ENCODE data around the gene CRIP2. TPM values are rescaled to one million over a fixed set of nuclear protein-coding genes. Genes with fewer than 3 reads are reported as not detected.

The CRIP2 gene
- total and polyA plus RNA-seq, 2 of the 4 experiments (the other 2 are of a cell fraction) = 18.1 to 123 TPM

- H3K4ac ChIP-seq (ENCODE audit: low read depth, low read length) = no peak overlapping the region
- POLR2A ChIA-PET (ENCODE audit: unreplicated experiment) = no interaction called here
- in situ Hi-C loops (cut with MboI; ENCODE audit: low sequenced_read_pairs) = no loop called here
- intact Hi-C loops (cut with micrococcal nuclease) = loop anchor here (1.0 kb wide), 2 partner anchors 42 to 80 kb away; no protein-coding TSS in a partner anchor
- H4K5ac ChIP-seq (ENCODE audit: low read depth, low read length) = no peak overlapping the region
- no peak overlapping the region for H3K18ac ChIP-seq (ENCODE audit: low read depth, low read length)
- DNase-seq (peak; percentile 47), ATAC-seq (ENCODE audit: low read depth) (peak; percentile 98)
- no peak overlapping the region for H2BK5ac ChIP-seq (ENCODE audit: low read depth, low read length, poor library complexity, severe bottlenecking)
- H2AK9ac ChIP-seq (replicated peaks; ENCODE audit: low read depth, low read length, poor library complexity) = peak overlapping the region; percentile 50
- no peak overlapping the region for H3K14ac ChIP-seq (replicated peaks; ENCODE audit: low read depth, low read length)
- H3K27ac ChIP-seq (ENCODE audit: insufficient read depth, low read length) = no peak overlapping the region
- no peaks in the 10 kb centered on the region for H3K9me1 ChIP-seq (ENCODE audit: insufficient read depth, low read length)
- H3K4me1 ChIP-seq (ENCODE audit: control insufficient read depth, insufficient read depth, low read length) = no peaks in the 10 kb centered on the region
- no peak overlapping the region for H2BK120ac ChIP-seq (ENCODE audit: low read depth, low read length)
- peak overlapping the region; percentile 56 for H2AFZ ChIP-seq (replicated peaks; ENCODE audit: low read length, poor library complexity)
- no peak overlapping the region for H3K9ac ChIP-seq (ENCODE audit: low read depth, low read length)
- no peak overlapping the region for H4K8ac ChIP-seq (ENCODE audit: low read depth in 2 of 2, low read length in 2 of 2)
- CTCF ChIA-PET = interaction anchor here (0.6 to 1.0 kb wide), 7 partner anchors 8 to 41 kb away, joined by 3 to 6 read pairs (median 3); no protein-coding TSS in a partner anchor
- peak overlapping the region; percentile 28; the same call in 1 of the 2 replicates for H2AK5ac ChIP-seq (ENCODE audit: low read depth, low read length)
- H3K36me3 ChIP-seq (ENCODE audit: control insufficient read depth, insufficient read depth, low read length) = peaks cover 37% of the 10 kb centered on the region
- H3K56ac ChIP-seq (ENCODE audit: extremely low read depth, insufficient read depth, low read length) = no peak overlapping the region
- peaks cover 26% of the 10 kb centered on the region for H4K20me1 ChIP-seq (ENCODE audit: insufficient read depth, low read length)
- H3K23ac ChIP-seq (ENCODE audit: low read depth, low read length) = no peak overlapping the region
- no TSS peak for BruUV-seq (replicated peaks)
- no peaks in the 10 kb centered on the region for H3K9me3 ChIP-seq (ENCODE audit: control insufficient read depth, insufficient read depth, low read length)
- H2BK20ac ChIP-seq (ENCODE audit: low read depth, low read length) = no peak overlapping the region
- TF ChIP-seq ELK1 (IDR thresholded peaks at IDR 0.05; ENCODE audit: borderline replicate concordance, low read depth, low read length) (no peak), RFX5 (IDR thresholded peaks at IDR 0.05; ENCODE audit: low read depth, low read length) (no peak), CEBPB (IDR thresholded peaks at IDR 0.05; ENCODE audit: low read depth, low read length) (no peak), CTCF (conservative IDR thresholded peaks at IDR 0.05; ENCODE audit: low read depth, low read length) (peak; percentile 84), FOS (IDR thresholded peaks at IDR 0.05; ENCODE audit: low read depth, low read length) (no peak), CHD1 (IDR thresholded peaks at IDR 0.05; ENCODE audit: low read depth, low read length) (no peak), SMC3 (IDR thresholded peaks at IDR 0.05; ENCODE audit: low read depth, low read length) (peak; percentile 78), RAD21 (IDR thresholded peaks at IDR 0.05; ENCODE audit: low read length) (peak; percentile 71)
- no peaks in the 10 kb centered on the region for H3K27me3 ChIP-seq (ENCODE audit: control insufficient read depth, insufficient read depth, low read length)
- peaks cover 5 to 35% of the 10 kb centered on the region in 2 experiments; a peak in 3 of 4 replicates for H3K79me1 ChIP-seq (ENCODE audit: low read depth in 1 of 2, low read length in 2 of 2)
- H3K4me2 ChIP-seq (ENCODE audit: low read depth, low read length) = no peak overlapping the region
- H3K4me3 ChIP-seq (ENCODE audit: insufficient read depth, low read depth, low read length) = no peak overlapping the region
- dilution Hi-C loops (cut with HindIII; ENCODE audit: low sequenced_read_pairs, unreplicated experiment) = no loop called here
- WGBS, 2 experiments (ENCODE audit: extremely low coverage in 2 of 2, insufficient read length in 1 of 2) = 31% methylated on average over 8 of the region's 16 CpGs; no CpG with 5 or more reads in 1 of the 2 experiments
- no peak overlapping the region for H2BK15ac ChIP-seq (ENCODE audit: low read depth, low read length)
- H4K91ac ChIP-seq (ENCODE audit: insufficient read depth, low read depth, low read length) = no peak overlapping the region
Measured at GRCh38 chr14:105448706-105449111, 25.9 kb upstream of the CRIP2 start.
